ENCODE results near the gene NME5. TPM values are rescaled to one million over a fixed set of nuclear protein-coding genes. Genes with fewer than 3 reads are reported as not detected.

NME5 gene
- total RNA-seq, 1 donor from 2014 or later = 4.7 TPM

- H3K9me3 ChIP-seq (replicated peaks) = no peaks in the 10 kb centered on the region
- peaks cover 51% of the 10 kb centered on the region for H3K27me3 ChIP-seq (ENCODE audit: low read depth)
- no peaks in the 10 kb centered on the region for H3K36me3 ChIP-seq
- TF ChIP-seq, protein P1, sequence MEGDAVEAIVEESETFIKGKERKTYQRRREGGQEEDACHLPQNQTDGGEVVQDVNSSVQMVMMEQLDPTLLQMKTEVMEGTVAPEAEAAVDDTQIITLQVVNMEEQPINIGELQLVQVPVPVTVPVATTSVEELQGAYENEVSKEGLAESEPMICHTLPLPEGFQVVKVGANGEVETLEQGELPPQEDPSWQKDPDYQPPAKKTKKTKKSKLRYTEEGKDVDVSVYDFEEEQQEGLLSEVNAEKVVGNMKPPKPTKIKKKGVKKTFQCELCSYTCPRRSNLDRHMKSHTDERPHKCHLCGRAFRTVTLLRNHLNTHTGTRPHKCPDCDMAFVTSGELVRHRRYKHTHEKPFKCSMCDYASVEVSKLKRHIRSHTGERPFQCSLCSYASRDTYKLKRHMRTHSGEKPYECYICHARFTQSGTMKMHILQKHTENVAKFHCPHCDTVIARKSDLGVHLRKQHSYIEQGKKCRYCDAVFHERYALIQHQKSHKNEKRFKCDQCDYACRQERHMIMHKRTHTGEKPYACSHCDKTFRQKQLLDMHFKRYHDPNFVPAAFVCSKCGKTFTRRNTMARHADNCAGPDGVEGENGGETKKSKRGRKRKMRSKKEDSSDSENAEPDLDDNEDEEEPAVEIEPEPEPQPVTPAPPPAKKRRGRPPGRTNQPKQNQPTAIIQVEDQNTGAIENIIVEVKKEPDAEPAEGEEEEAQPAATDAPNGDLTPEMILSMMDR (IDR thresholded peaks at IDR 0.05; ENCODE audit: borderline replicate concordance) = no peak
- no peak overlapping the region for H3K4me3 ChIP-seq
- no peaks in the 10 kb centered on the region for H3K4me1 ChIP-seq
- intact Hi-C loops (cut with micrococcal nuclease) = no loop called here
- no peak for DNase-seq
- H3K27ac ChIP-seq (replicated peaks) = no peak overlapping the region
Observed at GRCh38 chr5:138093036-138093435, 46.2 kb downstream of the NME5 start.

GRCh38 chr5:138092301-138092700 lies 46.9 kb downstream of the NME5 start:
- DNase-seq = no peak
- H3K4me1 ChIP-seq = no peaks in the 10 kb centered on the region
- no peak overlapping the region for H3K27ac ChIP-seq (replicated peaks)
- no peaks in the 10 kb centered on the region for H3K36me3 ChIP-seq
- H3K9me3 ChIP-seq (replicated peaks) = no peaks in the 10 kb centered on the region
- H3K27me3 ChIP-seq (ENCODE audit: low read depth) = peaks cover 47% of the 10 kb centered on the region
- no peak overlapping the region for H3K4me3 ChIP-seq
- intact Hi-C loops (cut with micrococcal nuclease) = no loop called here
- TF ChIP-seq, protein P1 (IDR thresholded peaks at IDR 0.05; ENCODE audit: borderline replicate concordance) = no peak

DNA sequence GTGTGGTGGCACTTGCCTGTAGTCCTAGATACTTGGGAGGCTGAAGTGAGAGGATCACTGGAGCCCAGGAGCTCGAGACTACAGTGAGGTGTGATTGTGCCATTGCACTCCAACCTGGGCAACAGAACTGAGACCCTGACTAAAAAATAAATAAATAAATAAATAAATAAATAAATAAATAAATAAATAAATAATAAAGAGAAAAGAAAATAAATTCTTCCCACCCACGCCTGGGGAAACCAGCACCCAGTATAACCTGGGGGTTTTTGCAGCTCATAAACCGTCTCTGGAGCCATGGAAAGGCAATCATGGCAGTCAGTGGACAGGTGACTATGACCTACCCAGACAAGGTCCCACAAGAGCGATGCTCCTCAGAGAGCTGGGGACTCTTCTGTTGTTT lies 47.5 kb downstream of the NME5 start:
- H3K4me1 ChIP-seq = no peaks in the 10 kb centered on the region
- no peaks in the 10 kb centered on the region for H3K36me3 ChIP-seq
- no peak overlapping the region for H3K4me3 ChIP-seq
- intact Hi-C loops (cut with micrococcal nuclease) = no loop called here
- peaks cover 41% of the 10 kb centered on the region for H3K27me3 ChIP-seq (ENCODE audit: low read depth)
- DNase-seq = no peak
- H3K27ac ChIP-seq (replicated peaks) = no peak overlapping the region
- TF ChIP-seq, protein P1 (IDR thresholded peaks at IDR 0.05; ENCODE audit: borderline replicate concordance) = no peak
- H3K9me3 ChIP-seq (replicated peaks) = no peaks in the 10 kb centered on the region

DNA sequence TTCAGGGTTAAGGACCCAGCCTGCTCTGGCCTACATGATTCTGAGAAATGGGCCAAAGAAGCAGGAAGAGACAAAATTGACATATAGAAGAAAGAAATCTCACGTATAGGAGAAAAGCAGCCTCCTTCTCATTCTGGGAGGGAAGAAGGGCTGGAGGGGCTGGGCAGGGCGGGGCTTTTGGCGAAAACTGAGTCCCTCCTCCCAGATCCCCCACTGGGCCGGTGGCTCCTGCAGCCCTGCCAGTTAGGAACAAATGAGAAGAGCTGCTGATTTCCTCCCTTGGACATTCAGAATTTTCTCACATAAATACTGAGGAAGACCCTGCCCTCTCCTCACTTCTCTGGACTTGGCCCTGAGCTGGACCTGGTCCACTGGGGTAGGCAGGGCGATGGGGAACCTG lies 55.5 kb downstream of the NME5 start, which contains the start of gene WNT8A:
TSS of gene WNT8A (plus strand) at position 332 of the 400 bp plus-strand sequence. CDS start 95 bp downstream, outside the sequence.
- no peak for DNase-seq
- no peak within 1 kb of the TSS for H3K27ac ChIP-seq (replicated peaks)
- H3K4me1 ChIP-seq = no peaks in the 10 kb centered on the region
- no peaks in the 10 kb centered on the region for H3K27me3 ChIP-seq (ENCODE audit: low read depth)
- no peaks in the 10 kb centered on the region for H3K36me3 ChIP-seq
- intact Hi-C loops (cut with micrococcal nuclease) = loop anchor here (10.0 kb wide), 1 partner anchor 51 kb away; the partner anchor contains the start of gene NME5
- H3K9me3 ChIP-seq (replicated peaks) = no peaks in the 10 kb centered on the region
- no peak within 1 kb of the TSS for H3K4me3 ChIP-seq
- TF ChIP-seq, protein P1 (IDR thresholded peaks at IDR 0.05; ENCODE audit: borderline replicate concordance) = no peak

GRCh38 chr5:138082033-138082432 lies 57.2 kb downstream of the NME5 start:
- no peak for DNase-seq
- TF ChIP-seq, protein P1 (IDR thresholded peaks at IDR 0.05; ENCODE audit: borderline replicate concordance) = no peak
- no peak overlapping the region for H3K4me3 ChIP-seq
- H3K9me3 ChIP-seq (replicated peaks) = no peaks in the 10 kb centered on the region
- intact Hi-C loops (cut with micrococcal nuclease) = loop anchor here (10.0 kb wide), 1 partner anchor 53 kb away; the partner anchor contains the start of gene NME5
- no peaks in the 10 kb centered on the region for H3K36me3 ChIP-seq
- peaks cover 4% of the 10 kb centered on the region for H3K4me1 ChIP-seq
- no peaks in the 10 kb centered on the region for H3K27me3 ChIP-seq (ENCODE audit: low read depth)
- no peak overlapping the region for H3K27ac ChIP-seq (replicated peaks)

Measured in left ventricle myocardium inferior (tissue), 1 donor.